Body of pancreas (tissue), 4 donors: Measurements from ENCODE around the gene KRT10. TPM values are rescaled to one million over a fixed set of nuclear protein-coding genes. Genes with fewer than 3 reads are reported as not detected.

Experiments
- ATAC-seq: fragments of 150-250 bp; one replicate; pipeline ENCODE4 v1.9.1; 2016
- DNase-seq, 4 donors: peaks; one replicate each; pipeline ENCODE4 v3.0.0-alpha.2; 2019
- H3K27ac ChIP-seq, 4 donors: fragments of 200-600 bp; sonication (generic); 1 replicate in 3 of 4; 2 replicates in 1 of 4; pipeline versions ENCODE4 v1.5.1 to v1.6.1; 2016 to 2019; ENCODE audit warnings: mild to moderate bottlenecking in 1 of 4, mixed read lengths in 1 of 4, moderate library complexity in 1 of 4
- H3K27me3 ChIP-seq, 2 donors: fragments of 200-600 bp; sonication (generic); one replicate each; pipeline ENCODE4 v1.6.0; 2016; ENCODE audit warnings: mild to moderate bottlenecking in 1 of 2
- H3K36me3 ChIP-seq, 2 donors: fragments of 200-600 bp; sonication (generic); replicated peaks in 1 of 2; 2 replicates each; pipeline ENCODE4 v1.5.1; 2016; ENCODE audit warnings: low read depth in 2 of 2; ENCODE audit not compliant: insufficient read depth in 1 of 2
- H3K4me1 ChIP-seq: fragments of 200-600 bp; sonication (generic); one replicate; pipeline ENCODE4 v1.6.0; 2016
- H3K4me3 ChIP-seq, 2 donors: fragments of 200-600 bp; sonication (generic); 1 replicate in 1 of 2; 2 replicates in 1 of 2; pipeline ENCODE4 v1.5.1; 2016 to 2019
- H3K9me3 ChIP-seq, 3 donors: fragments of 200-600 bp; sonication (generic); 1 replicate in 2 of 3; 2 replicates in 1 of 3; pipeline ENCODE4 v1.5.1; 2016
- POLR2A ChIP-seq, 3 donors: fragments of 450-650 bp; IDR thresholded peaks; one replicate each; pipeline ENCODE4 v1.6.1; 2016; ENCODE audit warnings: antibody characterized with exemption in 3 of 3, mild to moderate bottlenecking in 2 of 3
- WGBS, 2 donors: methylation state at CpG; one replicate each; pipeline ENCODE4 v1.1.5; 2017; 5-methylcytosine and 5-hydroxymethylcytosine counted together
- intact Hi-C: fragments of 100-400 bp; cut with DNase I; formaldehyde crosslinking; loops from one replicate; pipeline ENCODE4 v1.15.1; 2023
- total RNA-seq, 2 donors: library from RNA; depleted of rRNA; stranded (reverse); fragments of >200 nt; gene quantifications; one replicate each; pipeline ENCODE4 v1.1.0, GENCODE V29; 2016
- TF ChIP-seq, protein P1 (sequence below), 7 experiments: fragments of 450-650 bp in 4 of 7; fragments of 200-600 bp in 3 of 7; sonication (generic) in 3 of 7; IDR thresholded peaks; one replicate each; pipeline ENCODE4 v1.5.1; 2016 to 2019; ENCODE audit warnings: antibody characterized with exemption in 7 of 7

Gene KRT10
- total RNA-seq, 2 donors from 2014 or later, result 3.3 to 8.0 TPM

DNA sequence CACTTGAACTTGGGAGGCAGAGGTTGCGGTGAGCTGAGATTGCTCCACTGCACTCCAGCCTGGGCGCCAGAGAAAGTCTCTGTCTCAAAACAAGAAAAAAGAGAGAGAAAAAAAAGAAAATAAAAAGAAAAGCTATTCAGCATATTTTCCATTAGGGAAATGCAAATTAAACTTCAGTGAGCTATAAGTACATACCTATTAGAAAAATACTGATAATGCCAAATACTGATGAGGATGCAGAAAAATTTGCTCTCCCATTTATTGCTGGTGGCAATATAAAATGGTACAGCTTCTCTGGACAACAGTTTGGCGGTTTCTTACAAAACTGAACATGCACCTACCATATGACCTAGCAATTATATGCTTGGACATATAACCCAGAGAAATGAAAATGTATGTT lies 9.8 kb downstream of the KRT10 start:
- 68 to 85% methylated on average over 3 of the region's 3 CpGs for WGBS, 2 donors
- Histone ChIP-seq H3K27ac (no peak overlapping the region), H3K27me3 (peaks cover 0 to 4% of the 10 kb centered on the region in 2 donors), H3K4me1 (no peaks in the 10 kb centered on the region), H3K36me3 (no peaks in the 10 kb centered on the region), H3K4me3 (no peak overlapping the region), H3K9me3 (no peaks in the 10 kb centered on the region)
- ATAC-seq, result no peak
- TF ChIP-seq, protein P1, sequence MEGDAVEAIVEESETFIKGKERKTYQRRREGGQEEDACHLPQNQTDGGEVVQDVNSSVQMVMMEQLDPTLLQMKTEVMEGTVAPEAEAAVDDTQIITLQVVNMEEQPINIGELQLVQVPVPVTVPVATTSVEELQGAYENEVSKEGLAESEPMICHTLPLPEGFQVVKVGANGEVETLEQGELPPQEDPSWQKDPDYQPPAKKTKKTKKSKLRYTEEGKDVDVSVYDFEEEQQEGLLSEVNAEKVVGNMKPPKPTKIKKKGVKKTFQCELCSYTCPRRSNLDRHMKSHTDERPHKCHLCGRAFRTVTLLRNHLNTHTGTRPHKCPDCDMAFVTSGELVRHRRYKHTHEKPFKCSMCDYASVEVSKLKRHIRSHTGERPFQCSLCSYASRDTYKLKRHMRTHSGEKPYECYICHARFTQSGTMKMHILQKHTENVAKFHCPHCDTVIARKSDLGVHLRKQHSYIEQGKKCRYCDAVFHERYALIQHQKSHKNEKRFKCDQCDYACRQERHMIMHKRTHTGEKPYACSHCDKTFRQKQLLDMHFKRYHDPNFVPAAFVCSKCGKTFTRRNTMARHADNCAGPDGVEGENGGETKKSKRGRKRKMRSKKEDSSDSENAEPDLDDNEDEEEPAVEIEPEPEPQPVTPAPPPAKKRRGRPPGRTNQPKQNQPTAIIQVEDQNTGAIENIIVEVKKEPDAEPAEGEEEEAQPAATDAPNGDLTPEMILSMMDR (IDR thresholded peaks at IDR 0.05), result no peak
- no peak for TF ChIP-seq POLR2A (IDR thresholded peaks at IDR 0.05)
- no peak for DNase-seq
- intact Hi-C loops, result no loop called here

- H3K4me1 ChIP-seq, result no peaks in the 10 kb centered on the region
- no peak overlapping the region for H3K27ac ChIP-seq
- H3K36me3 ChIP-seq, result no peaks in the 10 kb centered on the region
- H3K4me3 ChIP-seq, result no peak overlapping the region
- no peak for ATAC-seq
- 57 to 62% methylated on average over 6 of the region's 6 CpGs for WGBS, 2 donors
- H3K27me3 ChIP-seq, result peaks cover 0 to 4% of the 10 kb centered on the region in 2 donors
- no peak for TF ChIP-seq POLR2A (IDR thresholded peaks at IDR 0.05)
- TF ChIP-seq, protein P1 (IDR thresholded peaks at IDR 0.05), result no peak
- DNase-seq, result no peak
- H3K9me3 ChIP-seq, result no peaks in the 10 kb centered on the region
- intact Hi-C loops, result no loop called here
Measured at GRCh38 chr17:40810494-40810893, 11.9 kb downstream of the KRT10 start.

- Histone ChIP-seq H3K27ac (no peak overlapping the region), H3K9me3 (no peaks in the 10 kb centered on the region), H3K4me3 (no peak overlapping the region), H3K4me1 (no peaks in the 10 kb centered on the region), H3K36me3 (no peaks in the 10 kb centered on the region), H3K27me3 (peaks cover 0 to 4% of the 10 kb centered on the region in 2 donors)
- TF ChIP-seq, protein P1 (IDR thresholded peaks at IDR 0.05), result no peak
- no peak for TF ChIP-seq POLR2A (IDR thresholded peaks at IDR 0.05)
- DNase-seq, result no peak
- WGBS, 2 donors, result 50 to 56% methylated on average over 2 of the region's 2 CpGs
- intact Hi-C loops, result no loop called here
- no peak for ATAC-seq
Measured at GRCh38 chr17:40809721-40810421, 12.5 kb downstream of the KRT10 start.

DNA sequence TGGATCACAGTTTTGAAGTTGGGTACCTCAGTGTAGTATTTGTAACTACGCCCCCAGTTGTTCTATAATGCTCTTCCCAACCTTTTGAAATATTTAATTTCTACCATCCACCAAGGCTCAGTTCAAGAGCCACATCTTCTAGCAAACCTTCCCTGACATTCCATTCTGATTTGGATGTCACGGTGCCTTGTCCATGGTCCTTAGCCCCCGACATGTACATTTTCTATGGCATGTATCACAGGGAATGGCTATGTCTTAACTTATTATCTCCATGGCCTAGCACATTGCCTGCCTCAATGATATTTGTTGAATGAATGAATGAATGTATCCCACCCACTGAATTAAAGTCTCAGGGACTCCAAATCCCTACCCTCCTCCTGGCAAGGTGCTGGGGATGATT lies 16.3 kb downstream of the KRT10 start:
- no peak for TF ChIP-seq POLR2A (IDR thresholded peaks at IDR 0.05)
- TF ChIP-seq, protein P1 (IDR thresholded peaks at IDR 0.05), result no peak
- 55 to 67% methylated on average over 3 of the region's 3 CpGs for WGBS, 2 donors

DNA sequence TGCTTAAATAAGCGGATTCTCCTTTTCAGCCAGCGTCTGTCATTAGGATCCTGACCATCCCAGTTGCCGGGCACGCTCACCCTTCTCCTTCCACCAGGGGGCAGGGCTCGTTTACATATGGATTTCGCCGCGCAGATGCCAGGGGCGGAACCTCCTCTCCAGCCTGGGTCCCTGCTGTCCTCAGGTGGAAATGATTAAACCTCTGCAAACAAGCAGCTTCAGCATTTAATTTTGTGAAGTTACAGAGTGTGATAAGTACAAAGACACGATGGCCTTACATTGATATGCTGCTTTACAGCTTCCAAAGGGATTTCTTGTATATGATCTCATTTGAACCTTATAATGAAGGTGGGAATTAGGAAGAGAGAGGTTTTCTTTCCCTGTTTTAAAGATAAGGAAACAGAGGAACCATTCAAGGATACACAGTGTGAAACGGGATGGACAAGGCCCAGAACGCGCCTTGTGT lies 18.8 kb downstream of the KRT10 start:
- TF ChIP-seq, protein P1 (IDR thresholded peaks at IDR 0.05), result peak; percentile 56 to 91 (median 76)
- TF ChIP-seq POLR2A (IDR thresholded peaks at IDR 0.05), result no peak
- 3 to 5% methylated on average over 13 of the region's 13 CpGs for WGBS, 2 donors
- Histone ChIP-seq H3K27ac (no peak overlapping the region), H3K36me3 (no peaks in the 10 kb centered on the region), H3K27me3 (no peaks in the 10 kb centered on the region), H3K9me3 (no peaks in the 10 kb centered on the region), H3K4me3 (no peak overlapping the region), H3K4me1 (no peaks in the 10 kb centered on the region)
- ATAC-seq (peak; percentile 94), DNase-seq (peak; percentile 76 to 87 (median 81))
- intact Hi-C loops, result no loop called here

More for the DNA sequence above, 16.3 kb downstream of the KRT10 start:
- Histone ChIP-seq H3K4me3 (no peak overlapping the region), H3K36me3 (no peaks in the 10 kb centered on the region), H3K9me3 (no peaks in the 10 kb centered on the region), H3K27me3 (peaks cover 0 to 2% of the 10 kb centered on the region in 2 donors), H3K4me1 (no peaks in the 10 kb centered on the region), H3K27ac (no peak overlapping the region)
- intact Hi-C loops, result no loop called here
- DNase-seq (no peak), ATAC-seq (no peak)
